ENCODE results near the gene TRAPPC5.

TRAPPC5 gene

DNA sequence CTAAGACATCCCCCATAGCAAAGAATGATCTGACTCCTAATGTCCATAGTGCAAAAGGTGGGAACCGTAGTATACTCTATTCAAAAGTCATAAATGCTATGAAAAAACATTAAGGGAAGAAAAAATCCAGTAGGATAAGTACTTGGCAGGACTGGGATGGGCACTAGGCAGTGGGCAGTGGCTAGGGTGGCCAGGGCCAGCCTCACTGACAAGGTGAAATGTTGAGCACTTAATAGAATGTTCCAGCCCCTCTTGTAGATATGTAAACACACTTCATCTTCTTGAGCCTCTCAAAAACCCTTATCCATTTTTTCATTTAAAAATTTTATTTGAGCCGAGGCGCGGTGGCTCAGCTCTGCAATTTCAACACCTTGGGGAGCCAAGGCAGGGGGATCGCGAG is 52.7 kb downstream of the TRAPPC5 start:
- no peak for DNase-seq

DNA sequence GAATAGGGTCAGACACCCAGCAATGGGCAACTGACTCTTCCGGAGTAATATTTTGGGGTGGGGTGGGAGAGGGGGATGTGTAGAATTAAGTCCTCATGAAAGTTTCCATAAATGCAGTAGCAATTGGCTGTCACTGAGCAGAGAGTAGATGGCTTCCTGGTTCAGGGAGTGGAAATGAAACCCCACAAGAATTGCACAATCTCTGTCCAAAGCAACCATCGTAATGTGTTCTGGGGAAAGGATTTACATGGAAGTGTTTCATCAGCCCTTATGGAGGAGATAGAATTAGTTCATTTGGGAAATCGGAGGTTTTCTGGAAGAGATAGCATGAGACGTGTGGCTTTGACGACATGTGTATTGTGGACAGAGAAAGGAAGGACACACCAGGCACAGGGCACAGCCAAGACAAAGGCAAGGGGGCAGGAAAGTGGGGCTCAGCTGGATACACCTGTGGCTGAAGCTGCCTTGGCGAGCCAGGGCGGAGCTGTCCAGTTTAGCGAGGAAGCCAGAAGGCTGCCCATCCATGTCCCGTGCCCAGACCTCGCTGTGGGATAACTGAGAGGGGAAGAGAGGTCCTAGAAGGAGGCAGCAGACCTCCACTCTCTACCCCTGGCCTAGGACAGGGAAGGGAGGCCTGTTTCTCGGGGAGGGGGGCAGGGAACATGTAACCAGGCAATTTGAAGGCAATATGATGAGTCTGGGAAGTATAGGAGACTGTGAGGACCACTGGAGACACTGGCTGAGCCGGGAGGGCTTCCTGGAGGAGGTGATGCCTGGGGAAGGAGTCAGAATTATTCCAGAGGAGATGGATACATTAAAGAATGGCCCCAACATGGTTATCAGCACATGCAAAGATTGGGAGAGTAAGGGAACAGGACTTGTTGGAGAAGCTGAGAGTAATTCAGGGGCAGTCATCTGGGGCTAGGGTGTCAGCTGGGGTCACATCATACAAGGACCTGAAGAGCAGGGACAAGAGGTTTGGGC is 53.9 kb downstream of the TRAPPC5 start:
- DNase-seq: no peak

DNA sequence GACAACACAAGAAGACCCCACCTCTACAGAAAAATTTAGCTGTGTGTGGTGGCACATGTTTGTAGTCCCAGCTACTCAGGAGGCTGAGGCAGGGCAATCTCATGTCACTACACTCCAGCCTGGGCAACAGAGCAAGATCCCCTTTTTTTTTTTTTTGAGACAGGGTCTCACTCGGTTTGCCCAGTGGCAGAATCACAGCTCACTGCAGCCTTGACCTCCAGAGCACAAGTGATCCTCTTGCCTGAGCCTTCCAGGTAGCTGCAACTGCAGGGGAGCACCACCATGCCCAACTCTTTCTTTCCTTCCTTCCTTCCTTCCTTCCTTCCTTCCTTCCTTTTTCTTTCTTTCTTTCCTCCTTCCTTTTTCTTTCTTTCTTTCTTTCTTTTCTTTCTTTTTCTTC is 55.5 kb downstream of the TRAPPC5 start:
- DNase-seq: no peak

DNA sequence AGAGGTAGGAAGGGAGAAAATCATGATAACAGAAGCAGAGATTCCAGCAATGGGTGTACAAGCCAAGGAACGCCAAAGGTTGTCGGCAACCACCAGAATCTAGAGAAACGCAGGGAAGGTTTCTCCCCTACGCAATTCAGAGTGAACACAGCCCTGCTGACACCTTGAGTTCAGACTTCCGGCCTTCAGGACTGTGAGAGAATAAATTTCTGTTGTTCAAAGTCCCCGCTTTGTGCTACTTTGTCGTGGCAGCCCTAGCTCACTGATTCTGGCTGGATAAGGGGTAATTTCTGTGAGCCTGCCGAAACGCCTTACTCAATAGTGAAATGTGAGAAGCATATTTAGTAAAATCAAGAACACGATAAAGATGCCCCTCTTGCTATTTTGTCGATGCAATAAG is 56.6 kb downstream of the TRAPPC5 start:
- no peak for DNase-seq
